Measurements from ENCODE around the gene KIF6.
A peak's percentile ranks its signal among the peaks of the same experiment; 100 is the strongest.
"Not testable (repeated sequence)": the region's sequence is repeated elsewhere in the genome, so short reads cannot be mapped to it uniquely, and the experiment has no call there.

The KIF6 gene

DNA sequence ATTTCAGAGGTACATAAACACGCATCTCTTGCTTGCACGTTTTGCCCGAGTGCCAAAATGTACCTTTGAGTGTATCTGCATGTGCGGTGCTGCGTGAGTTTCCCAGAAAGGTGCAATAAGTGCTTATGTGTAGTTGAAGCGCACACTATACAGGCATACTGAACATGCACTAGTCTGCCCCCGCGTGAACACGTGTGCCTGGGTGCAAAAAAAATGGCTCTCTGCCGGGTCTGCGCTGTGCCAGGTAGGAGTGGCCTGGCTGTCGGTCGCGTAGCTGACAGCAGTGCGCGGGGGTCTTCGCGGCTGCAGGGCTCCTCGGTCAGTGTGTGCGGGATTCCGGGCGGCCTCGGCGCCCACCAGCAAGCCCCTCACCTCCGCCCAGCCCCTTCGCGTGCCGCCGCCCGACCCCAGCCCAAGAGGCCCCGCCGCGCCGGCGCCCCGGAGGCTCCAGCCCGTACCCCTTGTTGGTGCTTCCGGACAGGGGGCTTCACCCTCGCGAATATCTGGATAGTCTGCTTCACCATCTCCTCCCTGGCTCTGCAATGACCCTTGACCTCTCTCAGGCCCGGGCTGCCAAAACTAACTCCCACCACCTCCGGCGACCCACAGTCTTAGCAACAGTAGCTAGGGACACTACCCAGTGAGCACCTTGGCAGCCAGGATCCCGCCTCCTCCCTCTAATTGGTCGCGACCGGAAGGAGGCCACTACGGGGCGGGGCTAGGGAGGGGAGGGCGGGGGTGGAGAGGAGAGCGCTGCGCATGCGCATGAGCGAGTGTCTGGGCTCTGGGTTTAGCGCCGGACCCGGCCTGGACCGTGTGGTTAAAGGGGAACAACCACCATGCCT, at the start of gene KIF6:
TSS of gene KIF6 (minus strand) at position 622 of the 845 bp plus-strand sequence. CDS start at position 524, 98 bp downstream.
- peak; percentile 93 for DNase-seq (ENCODE audit: low spot score)

GRCh38 chr6:39773782-39774181, 48.6 kb upstream of the KIF6 start:
- DNase-seq (ENCODE audit: low spot score), result no peak

- DNase-seq (ENCODE audit: low spot score), result no peak
Measured at GRCh38 chr6:39772559-39773273, 47.5 kb upstream of the KIF6 start.

- DNase-seq (ENCODE audit: low spot score), result no peak
Measured at GRCh38 chr6:39770446-39770845, 45.2 kb upstream of the KIF6 start.

- no peak for DNase-seq (ENCODE audit: low spot score)
Measured at GRCh38 chr6:39769012-39769411, 43.8 kb upstream of the KIF6 start.

DNA sequence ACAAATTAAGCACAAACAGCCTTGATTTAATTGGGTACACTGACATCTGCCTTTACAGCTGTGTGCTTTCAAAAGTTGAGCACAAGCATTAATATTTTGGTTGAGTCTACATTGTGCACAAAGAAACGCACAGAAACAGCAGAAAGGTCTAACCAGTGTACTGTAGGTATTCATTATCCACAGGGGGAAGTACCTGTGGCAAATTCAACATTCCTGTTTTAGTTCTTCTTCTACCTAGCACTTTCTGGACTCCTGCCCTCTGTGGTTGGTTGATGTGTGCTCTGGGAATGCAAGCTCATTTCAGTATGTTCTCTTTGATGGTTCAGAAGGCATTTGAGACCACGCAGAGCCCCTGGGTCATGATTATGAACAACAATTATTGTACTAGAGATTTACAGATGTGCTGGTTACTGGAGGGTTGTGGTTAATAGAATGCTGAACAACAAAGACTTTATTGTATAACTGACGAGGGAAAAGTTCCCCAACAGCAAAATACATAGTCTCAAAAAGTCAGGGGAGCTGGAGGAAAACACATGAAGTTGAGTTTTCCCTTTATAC, 40.4 kb upstream of the KIF6 start:
- peak; percentile 28 for DNase-seq (ENCODE audit: low spot score)

DNA sequence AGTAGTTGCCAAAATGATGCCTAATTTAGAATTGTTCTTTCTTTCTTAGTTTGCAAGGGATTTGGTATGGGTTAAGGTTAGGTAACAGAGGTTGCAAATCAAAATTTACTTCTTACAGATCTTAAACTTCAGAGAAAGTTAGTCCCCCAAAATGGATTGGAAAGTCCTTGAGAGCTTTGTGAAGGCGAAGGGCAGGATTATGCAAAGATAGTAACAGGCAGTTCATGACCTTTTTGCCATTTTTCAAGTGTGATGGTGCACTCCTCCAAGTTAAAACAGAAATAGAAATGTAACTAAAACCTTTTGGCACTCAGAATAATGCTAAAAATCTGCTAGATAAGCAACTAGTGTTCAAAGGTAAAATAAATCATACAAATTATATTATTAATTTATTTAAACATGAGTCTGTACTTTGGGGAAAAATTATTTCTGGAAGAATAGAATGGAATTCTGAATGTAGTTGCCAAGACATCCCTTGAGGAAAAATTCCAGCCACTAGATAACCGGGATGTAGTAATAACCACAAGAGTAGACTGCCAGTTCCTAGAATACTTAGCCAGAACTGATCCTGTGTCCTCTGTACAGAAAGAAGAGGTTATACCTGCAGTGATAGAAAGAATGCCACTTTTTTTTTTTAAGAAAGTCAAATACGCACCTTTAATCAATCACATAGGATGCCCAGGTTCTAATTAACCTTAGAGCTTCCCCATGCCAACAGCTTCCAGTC, 35.2 kb upstream of the KIF6 start:
- DNase-seq (ENCODE audit: low spot score), result no peak

DNA sequence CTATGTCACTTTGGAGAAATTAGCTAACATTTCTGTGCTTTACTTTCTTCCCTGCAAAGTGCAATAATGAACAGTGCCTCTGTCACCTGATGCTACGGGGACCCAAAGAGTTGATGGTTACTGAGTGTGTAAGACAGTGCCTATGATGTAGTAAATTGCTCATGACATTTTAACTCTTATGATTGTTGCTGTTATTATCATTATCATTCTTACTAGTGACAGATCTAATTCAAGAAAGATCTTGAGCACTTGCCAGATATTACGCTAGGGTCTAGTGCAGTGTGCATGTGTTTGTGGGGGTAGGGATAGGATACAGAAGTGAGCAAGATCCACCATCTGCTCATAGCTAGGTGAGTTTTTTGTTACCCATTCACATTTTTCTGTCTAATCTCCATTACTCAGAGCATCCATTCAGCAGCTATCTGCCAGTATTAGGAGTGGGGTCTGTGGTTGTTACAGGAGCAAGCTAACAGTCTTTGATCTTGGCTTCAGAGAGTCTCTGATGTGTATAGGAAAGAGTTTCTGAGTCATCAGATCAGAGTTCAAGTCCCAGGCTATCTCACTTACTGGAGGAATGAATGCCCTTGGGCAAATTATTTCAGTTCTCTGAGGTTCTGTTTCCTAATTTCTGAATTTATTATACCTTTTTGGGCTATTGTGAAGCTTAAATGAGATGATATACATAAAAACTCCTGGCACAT, 33.8 kb upstream of the KIF6 start:
- no peak for DNase-seq (ENCODE audit: low spot score)

DNA sequence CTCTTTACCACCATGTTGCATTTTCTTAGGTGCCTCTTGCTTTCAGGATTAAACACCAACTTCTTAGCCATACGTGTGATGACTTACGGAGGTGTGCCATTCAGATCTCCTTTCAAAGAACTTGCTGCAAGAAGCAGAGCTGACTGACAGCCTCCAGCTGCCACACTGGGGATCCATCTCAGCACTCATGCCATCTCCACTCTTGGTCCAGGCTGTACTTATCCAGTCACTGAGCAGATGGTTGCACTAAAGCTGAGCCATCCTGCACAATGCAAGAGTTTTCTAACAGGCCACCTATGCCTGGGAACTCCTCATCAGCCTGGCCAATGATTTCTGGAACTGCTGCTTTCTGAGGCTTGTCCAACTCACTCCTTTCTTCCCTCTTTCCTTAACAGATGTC, 31.4 kb upstream of the KIF6 start:
- no peak for DNase-seq (ENCODE audit: low spot score)

- DNase-seq (ENCODE audit: low spot score), result no peak
Measured at GRCh38 chr6:39755231-39755630, 30.0 kb upstream of the KIF6 start.

DNA sequence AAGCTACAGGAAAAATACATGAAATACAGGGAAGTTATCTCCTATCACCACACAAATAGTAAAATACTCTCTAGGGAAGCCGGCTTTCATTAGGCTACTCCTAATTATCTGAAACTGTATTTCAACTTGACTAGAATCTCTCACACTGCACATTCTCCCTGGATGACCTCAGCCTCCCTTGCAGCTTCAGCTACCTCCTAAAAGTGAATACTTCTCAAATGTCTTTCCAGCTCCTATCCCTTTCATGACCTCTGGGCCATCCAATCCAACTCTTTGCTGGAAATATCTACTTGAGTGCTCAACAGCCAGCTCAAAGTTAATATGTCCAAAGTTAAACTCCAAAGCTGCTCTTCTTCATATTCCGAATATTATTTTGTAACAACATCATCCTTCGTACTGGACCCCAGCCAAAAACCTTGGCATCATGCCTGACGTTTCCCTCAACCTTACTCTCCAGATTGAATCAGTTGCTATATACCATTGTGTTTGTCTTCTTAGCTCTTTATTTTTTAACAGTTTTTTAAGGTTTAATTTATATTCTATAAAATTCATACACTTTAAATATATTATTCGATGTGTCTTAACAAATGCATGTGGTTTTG, 29.4 kb upstream of the KIF6 start:
- peak; percentile 4 for DNase-seq (ENCODE audit: low spot score)

- DNase-seq (ENCODE audit: low spot score), result no peak
Measured at GRCh38 chr6:39753725-39754045, 28.5 kb upstream of the KIF6 start.

DNA sequence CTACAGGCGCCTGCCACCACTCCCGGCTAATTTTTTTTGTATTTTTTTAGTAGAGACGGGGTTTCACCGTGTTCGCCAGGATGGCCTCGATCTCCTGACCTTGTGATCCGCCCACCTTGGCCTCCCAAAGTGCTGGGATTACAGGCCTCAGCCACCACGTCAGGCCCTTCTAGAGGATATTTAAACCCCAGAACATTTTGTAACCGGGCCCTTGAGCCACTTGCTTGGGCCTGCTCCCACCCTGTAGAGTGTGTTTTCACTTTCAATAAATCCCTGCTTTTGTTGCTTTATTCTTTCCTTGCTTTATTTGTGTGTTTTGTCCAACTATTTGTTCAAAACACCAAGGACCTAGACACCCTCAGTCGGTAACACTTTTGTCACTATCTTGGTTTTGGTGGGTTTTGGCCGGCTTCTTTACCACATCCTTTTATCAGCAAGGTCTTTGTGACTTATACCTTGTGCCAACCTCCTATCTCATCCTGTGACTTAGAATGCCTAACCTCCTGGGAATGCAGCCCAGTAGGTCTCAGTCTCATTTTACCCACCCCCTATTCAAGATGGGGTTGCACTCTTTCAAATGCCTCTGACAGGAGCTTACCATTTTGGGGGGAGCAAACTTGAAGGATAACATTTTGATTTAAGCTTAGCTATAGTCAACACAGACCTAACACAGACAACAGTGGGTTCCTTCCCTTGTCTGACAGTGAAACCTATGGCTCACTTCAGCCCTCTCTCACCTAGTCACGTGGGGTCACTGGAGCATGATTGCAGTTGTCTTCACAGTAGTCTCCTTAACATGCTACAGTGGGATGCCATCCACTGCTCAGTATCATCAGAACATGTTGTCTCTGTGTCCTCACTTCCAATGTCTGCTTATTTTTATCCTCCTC, 27.9 kb upstream of the KIF6 start:
- no peak for DNase-seq (ENCODE audit: low spot score)

DNA sequence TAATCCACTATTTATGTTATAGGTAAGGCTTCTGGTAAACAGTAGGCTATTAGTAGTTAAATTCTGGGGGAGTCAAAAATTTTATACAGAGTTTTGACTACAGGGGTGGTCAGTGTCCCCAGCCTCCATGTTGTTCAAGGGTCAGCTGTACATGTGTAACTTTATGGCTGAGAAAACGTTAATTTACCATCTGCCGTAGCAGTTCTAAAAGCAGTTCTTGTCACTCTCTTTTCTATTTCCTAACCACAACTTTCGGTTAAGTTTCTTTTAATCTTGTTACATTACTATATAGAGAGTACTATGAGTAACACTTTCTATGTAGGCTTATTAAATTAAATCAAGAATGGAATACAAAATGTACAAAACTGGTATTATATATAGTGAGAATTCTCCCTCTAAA, 21.6 kb upstream of the KIF6 start:
- DNase-seq (ENCODE audit: low spot score), result no peak

DNA sequence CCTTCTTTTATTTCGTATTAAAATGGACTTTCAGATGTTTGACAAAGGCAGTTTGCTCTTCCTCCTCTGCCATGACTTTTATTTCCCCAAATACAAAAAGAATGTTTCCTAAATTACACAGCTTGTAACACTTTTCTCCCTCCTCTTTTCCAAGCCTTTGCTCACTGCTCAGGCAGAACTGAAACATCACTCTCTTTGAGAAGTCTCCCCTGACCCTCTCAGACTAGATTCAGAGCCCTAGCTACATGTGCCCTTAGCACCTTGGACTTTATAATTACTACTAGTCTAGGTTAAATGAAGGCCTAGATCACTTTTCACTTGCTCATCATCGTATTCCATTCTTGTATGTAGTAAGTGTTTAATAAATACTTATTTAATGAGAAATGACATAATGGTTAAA, 8.5 kb upstream of the KIF6 start:
- DNase-seq (ENCODE audit: low spot score), result no peak

GRCh38 chr6:39731565-39731964, 6.4 kb upstream of the KIF6 start:
- DNase-seq (ENCODE audit: low spot score), result no peak

- DNase-seq (ENCODE audit: low spot score), result no peak
Measured at GRCh38 chr6:39729945-39730344, 4.7 kb upstream of the KIF6 start.

DNA sequence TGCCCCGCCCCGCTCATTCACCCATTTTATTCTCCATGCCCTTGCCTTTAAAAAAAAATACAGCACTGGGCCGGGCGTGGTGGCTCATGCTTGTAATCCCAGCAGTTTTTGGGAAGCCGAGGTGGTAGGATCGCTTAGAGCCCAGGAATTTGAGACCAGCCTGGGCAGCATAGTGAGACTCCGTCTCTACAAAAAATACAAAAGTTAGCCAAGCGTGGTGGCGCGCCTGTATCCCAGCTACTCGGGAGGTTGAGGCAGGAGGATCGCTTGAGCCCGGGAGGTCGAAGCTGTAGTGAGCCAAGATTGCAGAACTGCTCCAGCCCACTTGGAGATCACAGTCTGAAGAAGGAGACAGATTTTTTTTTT, 407 bp upstream of the KIF6 start:
- no peak for DNase-seq (ENCODE audit: low spot score)

DNA sequence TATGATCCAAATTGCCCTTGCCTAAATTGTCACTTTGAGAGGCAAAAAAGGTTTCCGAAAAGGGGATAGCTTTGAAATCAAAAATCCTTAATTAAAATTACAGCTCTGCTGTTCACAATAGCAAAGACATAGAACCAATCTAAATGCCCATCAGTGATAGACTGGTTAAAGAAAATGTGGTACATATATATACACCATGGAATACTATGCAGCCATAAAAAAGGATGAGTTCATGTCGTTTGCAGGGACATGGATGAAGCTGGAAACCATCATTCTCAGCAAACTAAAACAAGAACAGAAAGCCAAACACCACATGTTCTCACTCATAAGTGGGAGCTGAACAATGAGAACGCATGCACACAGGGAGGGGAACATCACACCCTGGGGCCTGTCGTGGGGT, 1.9 kb downstream of the KIF6 start:
- not testable (repeated sequence) for DNase-seq (ENCODE audit: low spot score)

DNA sequence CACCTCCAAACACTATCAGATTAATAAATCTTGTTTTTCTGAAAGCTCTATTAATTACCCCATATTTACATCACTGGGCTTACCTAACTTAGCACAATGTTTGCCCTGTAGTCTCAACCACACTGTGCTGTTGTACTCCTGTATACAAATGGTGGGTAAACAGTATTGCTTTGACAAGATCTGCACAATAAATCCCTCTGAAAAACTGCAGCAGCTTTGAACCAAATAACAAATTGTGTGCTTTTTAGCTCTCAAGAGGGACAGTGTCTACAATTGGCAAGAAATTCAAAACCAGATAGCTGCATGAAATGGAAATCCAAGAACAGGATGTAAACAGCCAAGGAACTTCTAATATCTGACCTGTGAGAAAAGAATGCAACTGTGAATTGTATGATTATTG, 10.4 kb downstream of the KIF6 start:
- no peak for DNase-seq (ENCODE audit: low spot score)

Measured in kidney tubule cell (primary cell).